PC-3 (cell line): Measurements from ENCODE around the gene FOXD1. TPM values are rescaled to one million over a fixed set of nuclear protein-coding genes. Genes with fewer than 3 reads are reported as not detected.

Experiments
- ATAC-seq: fragments of 200-7000 bp; cut with Tn5 transposase; 2 replicates; pipeline ENCODE4 v1.9.1; 2020; ENCODE audit warnings: mild to moderate bottlenecking, moderate library complexity
- BruUV-seq: library from RNA; stranded (reverse); fragments of 400-500 nt; replicated peaks from 2 replicates; lab custom pipeline; 2021; lab: Mats Ljungman, UMichigan
- CTCF ChIA-PET: fragments of 300-600 bp; sonication (Branson Sonifier 250); formaldehyde crosslinking; loops from one replicate; lab custom pipeline; 2022; ENCODE audit warnings: antibody characterized with exemption; lab: Charles Lee
- POLR2A ChIA-PET: fragments of 300-600 bp; sonication (Branson Sonifier 250); formaldehyde crosslinking; loops from one replicate; lab custom pipeline; 2022; ENCODE audit warnings: antibody characterized with exemption; ENCODE audit not compliant: unreplicated experiment; lab: Charles Lee
- DNase-seq: peaks from one replicate; pipeline ENCODE4 v3.0.0-alpha.2; 2015
- H2AFZ ChIP-seq: fragments of 300-600 bp; sonication (generic); 2 replicates; pipeline ENCODE4 v1.6.0; 2016; ENCODE audit warnings: antibody characterized with exemption, low read length
- H3F3A ChIP-seq: fragments of 300-600 bp; sonication (generic); one replicate; pipeline ENCODE4 v1.6.0; 2017; ENCODE audit warnings: antibody characterized with exemption, low read length, control low read depth, mild to moderate bottlenecking; ENCODE audit not compliant: unreplicated experiment
- H3K27ac ChIP-seq: fragments of 300-600 bp; sonication (generic); 2 replicates; pipeline ENCODE4 v1.5.1; 2016; ENCODE audit warnings: mild to moderate bottlenecking, low read length
- H3K27me3 ChIP-seq: fragments of 300-600 bp; sonication (generic); 2 replicates; pipeline ENCODE4 v1.6.1; 2016; ENCODE audit warnings: low read length, mixed read lengths
- H3K36me3 ChIP-seq: fragments of 300-600 bp; sonication (generic); 2 replicates; pipeline ENCODE4 v1.6.1; 2016; ENCODE audit warnings: low read depth, mixed run types, low read length, mixed read lengths
- H3K4me1 ChIP-seq: fragments of 300-600 bp; sonication (generic); 2 replicates; pipeline ENCODE4 v1.5.1; 2016; ENCODE audit warnings: low read length; ENCODE audit not compliant: insufficient read depth
- H3K4me2 ChIP-seq: fragments of 300-600 bp; sonication (generic); 2 replicates; pipeline ENCODE4 v1.6.0; 2016; ENCODE audit warnings: low read length
- H3K4me3 ChIP-seq: fragments of 300-600 bp; sonication (generic); 2 replicates; pipeline ENCODE4 v1.5.1; 2016; ENCODE audit warnings: mild to moderate bottlenecking, low read length, mixed read lengths
- H3K79me2 ChIP-seq: fragments of 300-600 bp; sonication (generic); 2 replicates; pipeline ENCODE4 v1.6.1; 2017; ENCODE audit warnings: low read length, mixed read lengths
- H3K9ac ChIP-seq: fragments of 300-600 bp; sonication (generic); 2 replicates; pipeline ENCODE4 v1.6.0; 2016; ENCODE audit warnings: mild to moderate bottlenecking, low read length
- H3K9me2 ChIP-seq: fragments of 300-600 bp; sonication (generic); replicated peaks from 2 replicates; pipeline ENCODE4 v1.6.1; 2016; ENCODE audit warnings: mixed run types, low read length, mixed read lengths
- H3K9me3 ChIP-seq: fragments of 300-600 bp; sonication (generic); 2 replicates; pipeline ENCODE4 v1.6.1; 2016; ENCODE audit warnings: low read length, mixed read lengths
- H4K20me1 ChIP-seq: fragments of 300-600 bp; sonication (generic); 2 replicates; pipeline ENCODE4 v1.6.1; 2016; ENCODE audit warnings: low read length, mixed read lengths
- CTCF ChIP-seq: fragments of 300-600 bp; sonication (generic); conservative IDR thresholded peaks from 2 replicates; pipeline ENCODE4 v1.5.1; 2017; ENCODE audit warnings: antibody characterized with exemption, low read depth, mild to moderate bottlenecking, low read length
- EZH2 ChIP-seq: fragments of 300-600 bp; sonication (generic); IDR thresholded peaks from one replicate; pipeline ENCODE4 v1.6.1; 2017; ENCODE audit warnings: antibody characterized with exemption, mild to moderate bottlenecking, low read length; ENCODE audit not compliant: unreplicated experiment
- EZH2phosphoT487 ChIP-seq: fragments of 300-600 bp; sonication (generic); IDR thresholded peaks from 2 replicates; pipeline ENCODE4 v1.6.1; 2018; ENCODE audit warnings: mild to moderate bottlenecking, antibody characterized with exemption, low read length, borderline replicate concordance
- intact Hi-C: fragments of 100-400 bp; cut with micrococcal nuclease; formaldehyde crosslinking; loops from 2 replicates; pipeline ENCODE4 v1.9.0; 2023
- total RNA-seq: library from RNA; depleted of rRNA; stranded (reverse); fragments of >200 nt; gene quantifications from 2 replicates; pipeline ENCODE4 v1.2.3, GENCODE V29; 2014

FOXD1 gene
- total RNA-seq, 1 experiment from 2014 or later = 10.3 TPM

- Histone ChIP-seq H3K79me2 (peaks cover 18% of the 10 kb centered on the region), H3K9me2 (no peaks in the 10 kb centered on the region), H3K4me1 (peaks cover 12% of the 10 kb centered on the region; the same call in 1 of the 2 replicates), H3K27me3 (no peaks in the 10 kb centered on the region), H3K4me2 (no peak overlapping the region), H3K9me3 (no peaks in the 10 kb centered on the region), H3K4me3 (no peak overlapping the region), H3F3A (no peaks in the 10 kb centered on the region), H3K27ac (no peak overlapping the region), H3K36me3 (peaks cover 7% of the 10 kb centered on the region; the same call in 1 of the 2 replicates), H3K9ac (no peak overlapping the region), H4K20me1 (peaks cover 7% of the 10 kb centered on the region), H2AFZ (no peak overlapping the region)
- ATAC-seq (no peak), DNase-seq (no peak)
- TF ChIP-seq EZH2 = no peak
- TF ChIP-seq CTCF = no peak
- TF ChIP-seq EZH2phosphoT487 = no peak
- CTCF ChIA-PET = no interaction called here
- POLR2A ChIA-PET = no interaction called here
- intact Hi-C loops = no loop called here
- no TSS peak for BruUV-seq
Observed at GRCh38 chr5:73494721-73495120, 46.1 kb upstream of the FOXD1 start.

DNA sequence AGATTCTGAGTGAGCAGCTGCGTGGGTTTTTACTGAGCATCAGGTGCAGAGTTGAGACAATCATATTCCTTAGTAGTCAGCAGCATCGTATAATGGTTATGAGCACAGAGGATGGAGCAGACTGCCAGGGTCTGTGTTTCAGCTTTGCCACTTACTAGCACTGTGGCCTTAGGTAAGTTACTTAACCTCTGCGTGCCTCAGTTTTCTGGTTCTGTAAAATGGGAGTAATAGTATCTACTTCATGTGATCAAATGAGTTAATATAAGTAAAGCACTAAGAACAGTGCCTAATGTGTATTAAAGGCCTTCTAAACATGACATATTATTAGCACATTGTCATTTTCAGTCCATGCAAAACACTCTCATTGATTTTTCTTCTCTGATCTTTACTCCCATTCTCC is 44.8 kb upstream of the FOXD1 start:
- Histone ChIP-seq H3K9ac (no peak overlapping the region), H3K9me3 (no peaks in the 10 kb centered on the region), H3K27me3 (no peaks in the 10 kb centered on the region), H3K4me2 (no peak overlapping the region), H3K9me2 (no peaks in the 10 kb centered on the region), H3K36me3 (no peaks in the 10 kb centered on the region), H3K4me1 (peaks cover 12% of the 10 kb centered on the region; the same call in 1 of the 2 replicates), H3K27ac (no peak overlapping the region), H3K79me2 (peaks cover 5% of the 10 kb centered on the region), H2AFZ (no peak overlapping the region), H3F3A (no peaks in the 10 kb centered on the region), H3K4me3 (no peak overlapping the region), H4K20me1 (no peaks in the 10 kb centered on the region)
- intact Hi-C loops = no loop called here
- POLR2A ChIA-PET = no interaction called here
- no TSS peak for BruUV-seq
- DNase-seq (no peak), ATAC-seq (no peak)
- CTCF ChIA-PET = interaction anchor here (0.6 kb wide), 1 partner anchor 76 kb away, joined by 3 read pairs; no protein-coding TSS in a partner anchor
- no peak for TF ChIP-seq EZH2
- no peak for TF ChIP-seq CTCF
- no peak for TF ChIP-seq EZH2phosphoT487

- no peaks in the 10 kb centered on the region for H3F3A ChIP-seq
- TF ChIP-seq EZH2phosphoT487 = no peak
- no peak for TF ChIP-seq CTCF
- no peak for TF ChIP-seq EZH2
- H3K36me3 ChIP-seq = no peaks in the 10 kb centered on the region
- no peaks in the 10 kb centered on the region for H3K79me2 ChIP-seq
- H4K20me1 ChIP-seq = no peaks in the 10 kb centered on the region
- CTCF ChIA-PET = no interaction called here
- no peak overlapping the region for H3K27ac ChIP-seq
- BruUV-seq = no TSS peak
- H3K4me3 ChIP-seq = no peak overlapping the region
- no peaks in the 10 kb centered on the region for H3K9me3 ChIP-seq
- H3K27me3 ChIP-seq = no peaks in the 10 kb centered on the region
- H2AFZ ChIP-seq = no peak overlapping the region
- H3K9ac ChIP-seq = no peak overlapping the region
- POLR2A ChIA-PET = no interaction called here
- no peaks in the 10 kb centered on the region for H3K4me1 ChIP-seq
- intact Hi-C loops = no loop called here
- no peaks in the 10 kb centered on the region for H3K9me2 ChIP-seq
- ATAC-seq (no peak), DNase-seq (no peak)
- H3K4me2 ChIP-seq = no peak overlapping the region
Observed at GRCh38 chr5:73491155-73491554, 42.6 kb upstream of the FOXD1 start.
